SU-DHL-6 (cell line): ENCODE measurements around the gene LGALS9.

ENCODE experiments used
- CTCF ChIP-seq: fragments of 200-600 bp; sonication (generic); IDR thresholded peaks from one replicate; pipeline ENCODE4 v1.5.1; 2017; ENCODE audit warnings: antibody characterized with exemption, mild to moderate bottlenecking, low read length, moderate library complexity; ENCODE audit not compliant: insufficient read depth, poor library complexity, severe bottlenecking
- EZH2phosphoT487 ChIP-seq: fragments of 200-600 bp; sonication (generic), shearing (Covaris generic); conservative IDR thresholded peaks from 2 replicates; pipeline ENCODE4 v1.6.1; 2018; ENCODE audit warnings: mild to moderate bottlenecking, antibody characterized with exemption, low read length, moderate library complexity, mixed read lengths

- TF ChIP-seq CTCF: no peak
- TF ChIP-seq EZH2phosphoT487: no peak
Observed at GRCh38 chr17:27608328-27609230, 22.4 kb upstream of the LGALS9 start.
